ENCODE results near the gene KCTD7.

DNA sequence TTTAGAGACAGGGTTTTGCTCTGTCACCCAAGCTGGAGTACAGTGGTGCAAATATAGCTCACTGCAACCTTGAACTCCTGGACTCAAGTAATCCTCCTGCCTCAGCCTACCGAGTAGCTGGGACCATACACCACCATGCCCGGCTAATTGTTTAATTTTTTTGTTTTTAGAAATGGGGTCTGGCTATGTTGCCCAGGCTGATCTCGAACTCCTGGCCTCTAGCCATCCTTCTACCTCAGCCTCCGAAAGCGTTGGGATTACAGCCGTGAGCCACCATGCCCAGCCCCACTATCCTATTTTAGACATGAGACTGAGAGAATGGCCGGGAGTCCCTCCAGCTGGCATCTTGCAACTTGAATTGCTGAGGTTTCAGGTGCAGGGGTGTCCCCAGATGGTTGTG, 39.4 kb downstream of the KCTD7 start:
- TF ChIP-seq POLR2A (IDR thresholded peaks at IDR 0.05): no peak
- TF ChIP-seq, protein P1, sequence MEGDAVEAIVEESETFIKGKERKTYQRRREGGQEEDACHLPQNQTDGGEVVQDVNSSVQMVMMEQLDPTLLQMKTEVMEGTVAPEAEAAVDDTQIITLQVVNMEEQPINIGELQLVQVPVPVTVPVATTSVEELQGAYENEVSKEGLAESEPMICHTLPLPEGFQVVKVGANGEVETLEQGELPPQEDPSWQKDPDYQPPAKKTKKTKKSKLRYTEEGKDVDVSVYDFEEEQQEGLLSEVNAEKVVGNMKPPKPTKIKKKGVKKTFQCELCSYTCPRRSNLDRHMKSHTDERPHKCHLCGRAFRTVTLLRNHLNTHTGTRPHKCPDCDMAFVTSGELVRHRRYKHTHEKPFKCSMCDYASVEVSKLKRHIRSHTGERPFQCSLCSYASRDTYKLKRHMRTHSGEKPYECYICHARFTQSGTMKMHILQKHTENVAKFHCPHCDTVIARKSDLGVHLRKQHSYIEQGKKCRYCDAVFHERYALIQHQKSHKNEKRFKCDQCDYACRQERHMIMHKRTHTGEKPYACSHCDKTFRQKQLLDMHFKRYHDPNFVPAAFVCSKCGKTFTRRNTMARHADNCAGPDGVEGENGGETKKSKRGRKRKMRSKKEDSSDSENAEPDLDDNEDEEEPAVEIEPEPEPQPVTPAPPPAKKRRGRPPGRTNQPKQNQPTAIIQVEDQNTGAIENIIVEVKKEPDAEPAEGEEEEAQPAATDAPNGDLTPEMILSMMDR (IDR thresholded peaks at IDR 0.05): no peak

Measured in body of pancreas (tissue), 4 donors.